GM23338 (cell line): ENCODE results near the gene OR6J1. TPM values are rescaled to one million over a fixed set of nuclear protein-coding genes. Genes with fewer than 3 reads are reported as not detected.

Source experiments
- ATAC-seq: fragments of 200-7000 bp; cut with Tn5 transposase; 3 replicates; pipeline ENCODE4 v1.9.1; 2020
- DNase-seq: peaks from one replicate; pipeline ENCODE4 v3.0.0-alpha.2; 2015; ENCODE audit warnings: low spot score
- H2AFZ ChIP-seq: fragments of 200-600 bp; sonication (generic); 2 replicates; pipeline ENCODE4 v1.8.0; 2016; ENCODE audit warnings: antibody characterized with exemption, mild to moderate bottlenecking, moderate library complexity
- H3F3A ChIP-seq: fragments of 200-600 bp; sonication (generic); replicated peaks from 2 replicates; pipeline ENCODE4 v1.8.0; 2017; ENCODE audit warnings: antibody characterized with exemption, mixed run types, low read depth
- H3K27ac ChIP-seq: fragments of 200-600 bp; sonication (generic); 2 replicates; pipeline ENCODE4 v1.6.1; 2016; ENCODE audit warnings: low read depth
- H3K27me3 ChIP-seq: fragments of 200-600 bp; sonication (generic); 2 replicates; pipeline ENCODE4 v1.8.0; 2016; ENCODE audit warnings: mild to moderate bottlenecking, mixed run types, moderate library complexity; ENCODE audit not compliant: insufficient read depth
- H3K36me3 ChIP-seq: fragments of 200-600 bp; sonication (generic); 2 replicates; pipeline ENCODE4 v1.8.0; 2016; ENCODE audit warnings: mild to moderate bottlenecking; ENCODE audit not compliant: insufficient read depth
- H3K4me1 ChIP-seq: fragments of 200-600 bp; sonication (generic); 2 replicates; pipeline ENCODE4 v1.8.0; 2016; ENCODE audit warnings: mild to moderate bottlenecking, moderate library complexity; ENCODE audit not compliant: insufficient read depth
- H3K4me2 ChIP-seq: fragments of 200-600 bp; sonication (generic); 2 replicates; pipeline ENCODE4 v1.7.1; 2017; ENCODE audit warnings: mixed run types
- H3K4me3 ChIP-seq: fragments of 200-600 bp; sonication (generic); 2 replicates; pipeline ENCODE4 v1.6.1; 2016; ENCODE audit warnings: mixed run types
- H3K79me2 ChIP-seq: fragments of 200-600 bp; sonication (generic); replicated peaks from 2 replicates; pipeline ENCODE4 v1.8.0; 2017; ENCODE audit warnings: mild to moderate bottlenecking; ENCODE audit not compliant: insufficient read depth
- H3K9me2 ChIP-seq: fragments of 200-600 bp; sonication (generic); 2 replicates; pipeline ENCODE4 v1.8.0; 2017; ENCODE audit not compliant: insufficient read depth
- H4K20me1 ChIP-seq: fragments of 200-600 bp; sonication (generic); replicated peaks from 2 replicates; pipeline ENCODE4 v1.8.0; 2017; ENCODE audit warnings: mild to moderate bottlenecking; ENCODE audit not compliant: insufficient read depth
- H3K27ac Mint-ChIP-seq: 2 replicates; pipeline ENCODE4 v1.8.0; 2020; ENCODE audit warnings: inconsistent platforms, mild to moderate bottlenecking, moderate library complexity, mixed read lengths
- H3K27me3 Mint-ChIP-seq: 3 replicates; pipeline ENCODE4 v1.8.0; 2022; ENCODE audit warnings: low read depth, mild to moderate bottlenecking, moderate library complexity, mixed read lengths, inconsistent platforms; ENCODE audit not compliant: insufficient read depth, poor library complexity
- H3K36me3 Mint-ChIP-seq: 3 replicates; pipeline ENCODE4 v1.8.0; 2021; ENCODE audit warnings: low read depth, mild to moderate bottlenecking, inconsistent platforms, moderate library complexity, mixed read lengths
- H3K4me1 Mint-ChIP-seq: 3 replicates; pipeline ENCODE4 v1.8.0; 2020; ENCODE audit warnings: mild to moderate bottlenecking, inconsistent platforms, mixed read lengths
- H3K4me3 Mint-ChIP-seq: 3 replicates; pipeline ENCODE4 v1.8.0; 2021; ENCODE audit warnings: moderate library complexity, mild to moderate bottlenecking, inconsistent platforms, mixed read lengths
- H3K9me3 Mint-ChIP-seq: 3 replicates; pipeline ENCODE4 v1.8.0; 2020; ENCODE audit warnings: moderate library complexity, mild to moderate bottlenecking, inconsistent platforms, mixed read lengths
- CREB1 ChIP-seq: fragments of 250-450 bp; sonication (Bioruptor Pico); IDR thresholded peaks from 2 replicates; pipeline ENCODE4 v1.5.0; 2020; ENCODE audit warnings: low read depth, mild to moderate bottlenecking, moderate library complexity
- CTCF ChIP-seq, 2 experiments: fragments of 200-600 bp in 1 of 2; sonication (generic) in 1 of 2; conservative IDR thresholded peaks; 2 replicates each; pipeline versions ENCODE4 v1.5.1 to v1.6.1; 2016 to 2017; ENCODE audit warnings: antibody characterized with exemption in 2 of 2, low read depth in 2 of 2, mild to moderate bottlenecking in 2 of 2, moderate library complexity in 1 of 2
- EZH2 ChIP-seq: fragments of 200-600 bp; sonication (generic); IDR thresholded peaks from one replicate; pipeline ENCODE4 v1.8.0; 2017; ENCODE audit warnings: antibody characterized with exemption, mild to moderate bottlenecking, low read depth; ENCODE audit not compliant: unreplicated experiment
- EZH2phosphoT487 ChIP-seq: fragments of 200-600 bp; sonication (generic); IDR thresholded peaks from one replicate; pipeline ENCODE4 v1.8.1; 2018; ENCODE audit warnings: antibody characterized with exemption; ENCODE audit not compliant: unreplicated experiment
- JUNB ChIP-seq: IDR thresholded peaks from one replicate; pipeline ENCODE4 v1.6.1; 2016; ENCODE audit warnings: antibody characterized with exemption; ENCODE audit not compliant: unreplicated experiment
- POLR2AphosphoS5 ChIP-seq: IDR thresholded peaks from 2 replicates; pipeline ENCODE4 v1.6.1; 2016; ENCODE audit warnings: antibody characterized with exemption, low read depth
- ZNF114 ChIP-seq: fragments of 250-450 bp; sonication (Bioruptor Pico); IDR thresholded peaks from 2 replicates; pipeline ENCODE4 v1.5.0; 2020; ENCODE audit warnings: mild to moderate bottlenecking, moderate library complexity
- ZNF331 ChIP-seq: fragments of 250-450 bp; sonication (Bioruptor Pico); IDR thresholded peaks from 2 replicates; pipeline ENCODE4 v1.5.0; 2020; ENCODE audit warnings: low read depth, mild to moderate bottlenecking, moderate library complexity
- polyA plus RNA-seq: library from polyadenylated mRNA; unstranded; fragments of >200 nt; fragmentation: Nextera tagmentation; extraction: Ambion mirVana; gene quantifications from 2 replicates; pipeline ENCODE4 v1.2.1, GENCODE V29; 2016
- total RNA-seq: library from RNA; depleted of rRNA; stranded (reverse); fragments of >200 nt; shearing (Covaris generic); gene quantifications from 2 replicates; pipeline ENCODE4 v1.2.3, GENCODE V29; 2014

OR6J1 gene
- total and polyA plus RNA-seq, 2 experiments from 2014 or later: not detected

- Histone ChIP-seq H2AFZ (0 out of 2 replicates have a peak overlapping the region, but pooled peaks have one; percentile 14), H3K27me3 (no peaks in the 10 kb centered on the region), H4K20me1 (no peaks in the 10 kb centered on the region), H3K27ac (no peak overlapping the region), H3K4me1 (peaks cover 8% of the 10 kb centered on the region), H3K36me3 (no peaks in the 10 kb centered on the region), H3F3A (0 out of 2 replicates have a peak, but pooled peaks cover 5% of the 10 kb centered on the region), H3K4me3 (no peak overlapping the region), H3K4me2 (0 out of 2 replicates have a peak overlapping the region, but pooled peaks have one; percentile 23), H3K79me2 (peaks cover 6% of the 10 kb centered on the region), H3K9me2 (no peaks in the 10 kb centered on the region)
- ATAC-seq: no peak
- Mint-ChIP-seq H3K4me1 (peaks cover 34% of the 10 kb centered on the region), H3K36me3 (no peaks in the 10 kb centered on the region; the same call in 2 of the 3 replicates), H3K4me3 (no peak overlapping the region; the same call in 2 of the 3 replicates), H3K9me3 (peaks cover 5% of the 10 kb centered on the region; the same call in 1 of the 3 replicates), H3K27me3 (peaks cover 13% of the 10 kb centered on the region), H3K27ac (0 out of 2 replicates have a peak overlapping the region, but pooled peaks have one; percentile 7)
- no peak for DNase-seq
- TF ChIP-seq JUNB (no peak), EZH2 (no peak), CTCF (conservative IDR thresholded peaks at IDR 0.05; ENCODE audit: low read depth in 2 of 2) (no peak), EZH2phosphoT487 (no peak), ZNF114 (no peak)
Observed at GRCh38 chr14:22593189-22593588, 51.0 kb downstream of the OR6J1 start.

GRCh38 chr14:22589096-22589839, 54.9 kb downstream of the OR6J1 start, which contains the start of gene DAD1:
TSS of gene DAD1 (minus strand) at chr14:22589224. CDS start at chr14:22589157, 67 bp downstream.
- Mint-ChIP-seq H3K27ac (peak within 1 kb of the TSS; percentile 99), H3K36me3 (no peaks in the 10 kb centered on the region; the same call in 2 of the 3 replicates)
- H4K20me1 ChIP-seq: 0 out of 2 replicates have a peak, but pooled peaks cover 2% of the 10 kb centered on the region

More at GRCh38 chr14:22589096-22589839, 54.9 kb downstream of the OR6J1 start, which contains the start of gene DAD1:
- H3K79me2 ChIP-seq: peaks cover 46% of the 10 kb centered on the region
- TF ChIP-seq CREB1 (CRISPR knock-in tag): 0 out of 2 replicates have a peak, but pooled peaks have one; percentile 60
- peak; percentile 88 for TF ChIP-seq POLR2AphosphoS5
- TF ChIP-seq ZNF331: no peak
- 0 out of 2 replicates have a peak, but pooled peaks cover 5% of the 10 kb centered on the region for H3F3A ChIP-seq
- peak within 1 kb of the TSS; percentile 84 for H3K4me2 ChIP-seq
- DNase-seq: peak; percentile 99
- Mint-ChIP-seq H3K9me3 (peaks cover 5% of the 10 kb centered on the region; the same call in 1 of the 3 replicates), H3K4me1 (peaks cover 30% of the 10 kb centered on the region), H3K27me3 (peaks cover 13% of the 10 kb centered on the region), H3K4me3 (peak within 1 kb of the TSS; percentile 100)
- no peaks in the 10 kb centered on the region; the same call in 1 of the 2 replicates for H3K4me1 ChIP-seq
- no peaks in the 10 kb centered on the region for H3K9me2 ChIP-seq
- ATAC-seq: peak; percentile 94
- no peaks in the 10 kb centered on the region for H3K27me3 ChIP-seq
- peak within 1 kb of the TSS; percentile 67 for H2AFZ ChIP-seq
- H3K4me3 ChIP-seq: peak within 1 kb of the TSS; percentile 75
- H3K27ac ChIP-seq: peak within 1 kb of the TSS; percentile 79
- no peaks in the 10 kb centered on the region for H3K36me3 ChIP-seq
